SK-N-SH (cell line): Measurements from ENCODE around the gene SPAG8. TPM values are rescaled to one million over a fixed set of nuclear protein-coding genes. Genes with fewer than 3 reads are reported as not detected.

Experiments used
- CTCF ChIA-PET: fragments of 300-600, 350-600 bp; formaldehyde crosslinking; extraction: SDS; loops from one replicate; lab custom pipeline; 2021; lab: Yijun Ruan, JAX
- POLR2A ChIA-PET: fragments of 350-600 bp; sonication (Branson Sonifier 250); formaldehyde crosslinking; extraction: SDS; loops from one replicate; lab custom pipeline; 2020; ENCODE audit warnings: antibody characterized with exemption, inconsistent platforms; lab: Yijun Ruan, JAX
- DNase-seq: peaks from one replicate; pipeline ENCODE4 v3.0.0; 2012
- H2AFZ ChIP-seq: fragments of 200-600 bp; sonication (generic); 2 replicates; pipeline ENCODE4 v1.8.1; 2016; ENCODE audit warnings: antibody characterized with exemption, mild to moderate bottlenecking, low read depth
- H3F3A ChIP-seq: fragments of 200-600 bp; sonication (generic); replicated peaks from 2 replicates; pipeline ENCODE3; 2016; ENCODE audit warnings: antibody characterized with exemption, mild to moderate bottlenecking; ENCODE audit not compliant: insufficient read depth
- H3K27ac ChIP-seq, 2 experiments: fragments of 200-500 bp in 1 of 2; fragments of 200-600 bp in 1 of 2; sonication (Bioruptor generic) in 1 of 2; sonication (generic), shearing (Covaris generic) in 1 of 2; 2 replicates each; pipeline versions ENCODE4 v1.5.1 to v1.6.1; 2014 to 2016; ENCODE audit warnings: low read depth in 2 of 2, inconsistent platforms in 1 of 2, low read length in 1 of 2, mild to moderate bottlenecking in 1 of 2, mixed read lengths in 1 of 2
- H3K27me3 ChIP-seq: fragments of 200-600 bp; sonication (generic), shearing (Covaris generic); 2 replicates; pipeline ENCODE4 v1.6.1; 2016; ENCODE audit warnings: mixed run types; ENCODE audit not compliant: insufficient read depth
- H3K36me3 ChIP-seq, 2 experiments: fragments of 200-500 bp in 1 of 2; fragments of 200-600 bp in 1 of 2; sonication (Bioruptor generic) in 1 of 2; sonication (generic) in 1 of 2; replicated peaks in 1 of 2; 2 replicates each; pipeline versions ENCODE3 to v1.5.1; 2014 to 2016; ENCODE audit warnings: low read length in 1 of 2, mild to moderate bottlenecking in 1 of 2; ENCODE audit not compliant: insufficient read depth in 2 of 2, control insufficient read depth in 1 of 2
- H3K4me1 ChIP-seq, 2 experiments: fragments of 200-500 bp in 1 of 2; fragments of 200-600 bp in 1 of 2; sonication (Bioruptor generic) in 1 of 2; sonication (generic), shearing (Covaris generic) in 1 of 2; 2 replicates each; pipeline versions ENCODE4 v1.5.1 to v1.6.1; 2014 to 2016; ENCODE audit warnings: low read depth in 1 of 2, low read length in 1 of 2, mixed run types in 1 of 2; ENCODE audit not compliant: insufficient read depth in 2 of 2, control insufficient read depth in 1 of 2
- H3K4me2 ChIP-seq: fragments of 200-600 bp; sonication (generic), shearing (Covaris generic); 2 replicates; pipeline ENCODE4 v1.6.1; 2017; ENCODE audit warnings: mixed run types
- H3K4me3 ChIP-seq, 2 experiments: fragments of 200-500 bp in 1 of 2; fragments of 200-600 bp in 1 of 2; sonication (Bioruptor generic) in 1 of 2; sonication (generic), shearing (Covaris generic) in 1 of 2; 2 replicates each; pipeline versions ENCODE4 v1.5.1 to v1.8.1; 2014 to 2016; ENCODE audit warnings: low read depth in 2 of 2, inconsistent platforms in 1 of 2, low read length in 1 of 2, mild to moderate bottlenecking in 1 of 2, mixed read lengths in 1 of 2, moderate library complexity in 1 of 2
- H3K79me2 ChIP-seq: fragments of 200-600 bp; sonication (generic); 2 replicates; pipeline ENCODE4 v1.8.1; 2017; ENCODE audit warnings: mild to moderate bottlenecking; ENCODE audit not compliant: insufficient read depth
- H3K9ac ChIP-seq: fragments of 200-600 bp; sonication (generic); 2 replicates; pipeline ENCODE4 v1.6.1; 2017; ENCODE audit warnings: mixed run types
- H3K9me2 ChIP-seq: fragments of 200-600 bp; sonication (generic); 2 replicates; pipeline ENCODE4 v1.6.1; 2017; ENCODE audit warnings: mixed run types
- H3K9me3 ChIP-seq: fragments of 200-600 bp; sonication (generic); 2 replicates; pipeline ENCODE4 v1.6.1; 2017; ENCODE audit warnings: mixed run types, mild to moderate bottlenecking, moderate library complexity
- H4K20me1 ChIP-seq: fragments of 200-600 bp; sonication (generic); 2 replicates; pipeline ENCODE4 v1.6.1; 2017; ENCODE audit warnings: mild to moderate bottlenecking, mixed run types; ENCODE audit not compliant: insufficient read depth
- CHD2 ChIP-seq: fragments of 150-350 bp; IDR thresholded peaks from 2 replicates; pipeline ENCODE4 v1.6.1; 2018; ENCODE audit warnings: low read length; ENCODE audit not compliant: partially characterized antibody
- EZH2phosphoT487 ChIP-seq: fragments of 200-600 bp; sonication (generic); IDR thresholded peaks from 2 replicates; pipeline ENCODE4 v1.6.1; 2017; ENCODE audit warnings: low read depth, mixed run types, mild to moderate bottlenecking, antibody characterized with exemption, moderate library complexity, borderline replicate concordance
- FOXJ3 ChIP-seq: sonication (generic); formaldehyde crosslinking; IDR thresholded peaks from 2 replicates; pipeline ENCODE4 v1.5.1; 2020; ENCODE audit warnings: mild to moderate bottlenecking, missing genetic modification reagents
- FOXM1 ChIP-seq: IDR thresholded peaks from 2 replicates; pipeline ENCODE4 v1.4.0; 2012; ENCODE audit warnings: low read depth, mild to moderate bottlenecking
- GABPA ChIP-seq: IDR thresholded peaks from 2 replicates; pipeline ENCODE4 v1.4.0; 2012; ENCODE audit warnings: low read depth, mild to moderate bottlenecking
- GATA2 ChIP-seq: sonication (generic); formaldehyde crosslinking; IDR thresholded peaks from 2 replicates; pipeline ENCODE4 v1.5.0; 2020; ENCODE audit warnings: mild to moderate bottlenecking, missing genetic modification reagents
- MAX ChIP-seq: IDR thresholded peaks from 2 replicates; pipeline ENCODE4 v1.4.0; 2012; ENCODE audit warnings: low read depth
- PBX3 ChIP-seq: IDR thresholded peaks from 2 replicates; pipeline ENCODE4; 2012
- RFX5 ChIP-seq: IDR thresholded peaks from 2 replicates; pipeline ENCODE4 v1.6.1; 2012; ENCODE audit warnings: mild to moderate bottlenecking, improper control_type of control experiment, low read length
- RXRA ChIP-seq: IDR thresholded peaks from 2 replicates; pipeline ENCODE4 v1.4.0; 2012; ENCODE audit warnings: low read depth, mild to moderate bottlenecking, borderline replicate concordance
- SMC3 ChIP-seq: IDR thresholded peaks from 2 replicates; pipeline ENCODE4 v1.6.1; 2012; ENCODE audit warnings: low read depth, low read length, improper control_type of control experiment
- TEAD4 ChIP-seq: IDR thresholded peaks from 2 replicates; pipeline ENCODE4 v1.4.0; 2012; ENCODE audit warnings: mild to moderate bottlenecking, borderline replicate concordance; ENCODE audit not compliant: insufficient read depth
- USF1 ChIP-seq: IDR thresholded peaks from 2 replicates; pipeline ENCODE4 v1.4.0; 2012; ENCODE audit warnings: low read depth, borderline replicate concordance
- YY1 ChIP-seq: IDR thresholded peaks from 2 replicates; pipeline ENCODE4 v1.4.0; 2012; ENCODE audit warnings: low read depth, mild to moderate bottlenecking
- WGBS: methylation state at CpG from one replicate; pipeline ENCODE4 v1.1.6; 2017; ENCODE audit warnings: low lambda C conversion rate; 5-methylcytosine and 5-hydroxymethylcytosine counted together
- polyA plus RNA-seq, 3 experiments: library from polyadenylated mRNA; depleted of rRNA; stranded (reverse); fragments of >200 nt; gene quantifications; 2 replicates each; pipeline ENCODE4 v1.2.3, GENCODE V29; 2012
- TF ChIP-seq, protein P1 (sequence below): IDR thresholded peaks from 2 replicates; pipeline ENCODE4 v1.6.1; 2012; ENCODE audit warnings: mild to moderate bottlenecking, low read depth, low read length, moderate library complexity

The SPAG8 gene
- polyA plus RNA-seq, 1 of the 3 experiments (the other 2 are of a cell fraction) = 1.5 TPM

DNA sequence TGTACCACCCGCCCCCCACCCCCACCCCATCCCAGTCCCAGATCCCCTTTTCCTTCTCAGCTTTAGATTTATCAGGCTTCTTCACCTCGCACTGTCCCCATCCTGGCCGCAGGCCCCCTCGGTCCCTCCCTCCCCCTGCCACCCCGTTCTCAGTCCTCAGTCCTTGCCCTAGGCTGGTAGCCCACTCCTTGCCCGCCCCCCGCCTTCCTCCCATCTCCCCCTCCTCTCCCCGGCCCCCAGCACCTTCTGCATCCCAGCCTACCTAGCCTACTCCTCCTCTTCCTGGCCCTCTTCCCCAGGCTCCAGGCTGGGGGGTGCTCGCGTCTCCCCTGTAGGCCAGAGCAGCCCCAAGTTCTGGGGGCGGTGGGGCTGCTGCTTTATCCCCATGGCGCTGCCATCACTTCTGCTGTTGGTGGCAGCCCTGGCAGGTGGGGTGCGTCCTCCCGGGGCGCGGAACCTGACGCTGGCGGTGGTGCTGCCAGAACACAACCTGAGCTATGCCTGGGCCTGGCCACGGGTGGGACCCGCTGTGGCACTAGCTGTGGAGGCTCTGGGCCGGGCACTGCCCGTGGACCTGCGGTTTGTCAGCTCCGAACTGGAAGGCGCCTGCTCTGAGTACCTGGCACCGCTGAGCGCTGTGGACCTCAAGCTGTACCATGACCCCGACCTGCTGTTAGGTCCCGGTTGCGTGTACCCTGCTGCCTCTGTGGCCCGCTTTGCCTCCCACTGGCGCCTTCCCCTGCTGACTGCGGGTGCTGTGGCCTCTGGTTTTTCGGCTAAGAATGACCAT lies 19.8 kb downstream of the SPAG8 start:
- peaks cover 0 to 3% of the 10 kb centered on the region in 2 experiments for H3K36me3 ChIP-seq
- no peaks in the 10 kb centered on the region for H3K27me3 ChIP-seq
- DNase-seq = no peak
- no peaks in the 10 kb centered on the region for H3K9me3 ChIP-seq
- no peak overlapping the region; a peak in 1 of 4 replicates for H3K27ac ChIP-seq
- H3K4me1 ChIP-seq = peaks cover 0 to 12% of the 10 kb centered on the region in 2 experiments; a peak in 1 of 4 replicates
- POLR2A ChIA-PET = interaction anchor here (1.0 kb wide), 1 partner anchor 20 kb away, joined by 5 read pairs; the partner anchor contains the start of gene SPAG8
- H2AFZ ChIP-seq = no peak overlapping the region
- H3K4me2 ChIP-seq = no peak overlapping the region
- H3K4me3 ChIP-seq = no peak overlapping the region
- no peaks in the 10 kb centered on the region for H3K79me2 ChIP-seq
- H3F3A ChIP-seq = peaks cover 4% of the 10 kb centered on the region
- 91% methylated on average over 24 of the region's 34 CpGs for WGBS
- no peak overlapping the region for H3K9ac ChIP-seq
- no peaks in the 10 kb centered on the region for H4K20me1 ChIP-seq
- no peaks in the 10 kb centered on the region for H3K9me2 ChIP-seq
- TF ChIP-seq RXRA = no peak
- TF ChIP-seq MAX = no peak
- no peak for TF ChIP-seq RFX5
- TF ChIP-seq, protein P1, sequence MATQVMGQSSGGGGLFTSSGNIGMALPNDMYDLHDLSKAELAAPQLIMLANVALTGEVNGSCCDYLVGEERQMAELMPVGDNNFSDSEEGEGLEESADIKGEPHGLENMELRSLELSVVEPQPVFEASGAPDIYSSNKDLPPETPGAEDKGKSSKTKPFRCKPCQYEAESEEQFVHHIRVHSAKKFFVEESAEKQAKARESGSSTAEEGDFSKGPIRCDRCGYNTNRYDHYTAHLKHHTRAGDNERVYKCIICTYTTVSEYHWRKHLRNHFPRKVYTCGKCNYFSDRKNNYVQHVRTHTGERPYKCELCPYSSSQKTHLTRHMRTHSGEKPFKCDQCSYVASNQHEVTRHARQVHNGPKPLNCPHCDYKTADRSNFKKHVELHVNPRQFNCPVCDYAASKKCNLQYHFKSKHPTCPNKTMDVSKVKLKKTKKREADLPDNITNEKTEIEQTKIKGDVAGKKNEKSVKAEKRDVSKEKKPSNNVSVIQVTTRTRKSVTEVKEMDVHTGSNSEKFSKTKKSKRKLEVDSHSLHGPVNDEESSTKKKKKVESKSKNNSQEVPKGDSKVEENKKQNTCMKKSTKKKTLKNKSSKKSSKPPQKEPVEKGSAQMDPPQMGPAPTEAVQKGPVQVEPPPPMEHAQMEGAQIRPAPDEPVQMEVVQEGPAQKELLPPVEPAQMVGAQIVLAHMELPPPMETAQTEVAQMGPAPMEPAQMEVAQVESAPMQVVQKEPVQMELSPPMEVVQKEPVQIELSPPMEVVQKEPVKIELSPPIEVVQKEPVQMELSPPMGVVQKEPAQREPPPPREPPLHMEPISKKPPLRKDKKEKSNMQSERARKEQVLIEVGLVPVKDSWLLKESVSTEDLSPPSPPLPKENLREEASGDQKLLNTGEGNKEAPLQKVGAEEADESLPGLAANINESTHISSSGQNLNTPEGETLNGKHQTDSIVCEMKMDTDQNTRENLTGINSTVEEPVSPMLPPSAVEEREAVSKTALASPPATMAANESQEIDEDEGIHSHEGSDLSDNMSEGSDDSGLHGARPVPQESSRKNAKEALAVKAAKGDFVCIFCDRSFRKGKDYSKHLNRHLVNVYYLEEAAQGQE = no peak
- TF ChIP-seq USF1 = no peak
- no peak for TF ChIP-seq TEAD4
- no peak for TF ChIP-seq FOXJ3 (CRISPR knock-in tag)
- TF ChIP-seq GABPA = no peak
- no peak for TF ChIP-seq FOXM1
- no peak for TF ChIP-seq PBX3
- TF ChIP-seq SMC3 = no peak
- TF ChIP-seq CHD2 = no peak
- no peak for TF ChIP-seq EZH2phosphoT487
- no peak for TF ChIP-seq YY1
- no peak for TF ChIP-seq GATA2 (CRISPR knock-in tag)
- CTCF ChIA-PET = interaction anchor here (0.9 to 6.5 kb wide), 10 partner anchors 10 to 231 kb away, joined by 3 to 136 read pairs (median 4); partner anchors contain the start of genes ARHGEF39, CREB3, SPAG8 and TLN1
